ENCODE measurements around the gene RALGAPB. TPM values are rescaled to one million over a fixed set of nuclear protein-coding genes. Genes with fewer than 3 reads are reported as not detected.

RALGAPB gene
- total and polyA plus RNA-seq, 7 experiments from 2014 or later, result 10.8 to 50.4 (median 40.9) TPM

- ChIA-PET POLR2A (no interaction called here), CTCF (no interaction called here)
- H3K36me3 Mint-ChIP-seq, result no peaks in the 10 kb centered on the region
- no peaks in the 10 kb centered on the region for H3K4me1 Mint-ChIP-seq
- Histone ChIP-seq H3K27me3 (ENCODE audit: control insufficient read depth in 2 of 2, insufficient read depth in 2 of 2, low read length in 2 of 2) (no peaks in the 10 kb centered on the region), H3K4me1 (ENCODE audit: control insufficient read depth in 2 of 2, insufficient read depth in 2 of 2, low read length in 2 of 2) (no peaks in the 10 kb centered on the region), H3K9me3 (ENCODE audit: control insufficient read depth in 2 of 3, low read length in 3 of 3) (no peaks in the 10 kb centered on the region), H3K36me3 (ENCODE audit: control insufficient read depth in 2 of 3, insufficient read depth in 3 of 3, low read length in 3 of 3) (no peaks in the 10 kb centered on the region), H3K27ac (ENCODE audit: low read depth, low read length) (no peak overlapping the region), H3K4me3 (ENCODE audit: low read length) (no peak overlapping the region)
- intact Hi-C loops (cut with micrococcal nuclease), result no loop called here
- H3K27me3 Mint-ChIP-seq, result peaks cover 20 to 56% (median 27%) of the 10 kb centered on the region in 5 donors
- no peaks in the 10 kb centered on the region for H3K9me3 Mint-ChIP-seq
- no peak overlapping the region for H3K27ac Mint-ChIP-seq
- DNase-seq (no peak), ATAC-seq (no peak)
- no peak overlapping the region for H3K4me3 Mint-ChIP-seq
Measured at GRCh38 chr20:38616457-38616856, 143.8 kb downstream of the RALGAPB start.

GRCh38 chr20:38617011-38617829 lies 144.6 kb downstream of the RALGAPB start:
- Mint-ChIP-seq H3K4me1 (no peaks in the 10 kb centered on the region), H3K27me3 (peaks cover 20 to 55% (median 27%) of the 10 kb centered on the region in 5 donors), H3K27ac (peak overlapping the region in 1 of 9 donors; percentile 56), H3K4me3 (no peak overlapping the region), H3K36me3 (no peaks in the 10 kb centered on the region), H3K9me3 (no peaks in the 10 kb centered on the region)
- no peak for DNase-seq
- no peaks in the 10 kb centered on the region for H3K36me3 ChIP-seq (ENCODE audit: control insufficient read depth in 2 of 3, insufficient read depth in 3 of 3, low read length in 3 of 3)
- no peak overlapping the region for H3K4me3 ChIP-seq (ENCODE audit: low read length)
- H3K27me3 ChIP-seq (ENCODE audit: control insufficient read depth in 2 of 2, insufficient read depth in 2 of 2, low read length in 2 of 2), result no peaks in the 10 kb centered on the region
- no peak overlapping the region for H3K27ac ChIP-seq (ENCODE audit: low read depth, low read length)
- no peaks in the 10 kb centered on the region for H3K9me3 ChIP-seq (ENCODE audit: control insufficient read depth in 2 of 3, low read length in 3 of 3)
- ATAC-seq, result no peak
- H3K4me1 ChIP-seq (ENCODE audit: control insufficient read depth in 2 of 2, insufficient read depth in 2 of 2, low read length in 2 of 2), result no peaks in the 10 kb centered on the region
- CTCF ChIA-PET, result no interaction called here
- POLR2A ChIA-PET, result interaction anchor here (0.6 kb wide), 1 partner anchor 148 kb away, joined by 3 read pairs; no protein-coding TSS in a partner anchor
- intact Hi-C loops (cut with micrococcal nuclease), result no loop called here

- no peaks in the 10 kb centered on the region for H3K4me1 ChIP-seq (ENCODE audit: control insufficient read depth in 2 of 2, insufficient read depth in 2 of 2, low read length in 2 of 2)
- no peak for DNase-seq
- H3K27me3 ChIP-seq (ENCODE audit: control insufficient read depth in 2 of 2, insufficient read depth in 2 of 2, low read length in 2 of 2), result no peaks in the 10 kb centered on the region
- H3K4me3 Mint-ChIP-seq, result no peak overlapping the region
- H3K4me1 Mint-ChIP-seq, result no peaks in the 10 kb centered on the region
- H3K27ac ChIP-seq (ENCODE audit: low read depth, low read length), result no peak overlapping the region
- intact Hi-C loops (cut with micrococcal nuclease), result no loop called here
- POLR2A ChIA-PET, result interaction anchor here (0.6 kb wide), 1 partner anchor 149 kb away, joined by 3 read pairs; no protein-coding TSS in a partner anchor
- no peaks in the 10 kb centered on the region for H3K9me3 ChIP-seq (ENCODE audit: control insufficient read depth in 2 of 3, low read length in 3 of 3)
- H3K36me3 ChIP-seq (ENCODE audit: control insufficient read depth in 2 of 3, insufficient read depth in 3 of 3, low read length in 3 of 3), result no peaks in the 10 kb centered on the region
- peaks cover 17 to 49% (median 22%) of the 10 kb centered on the region in 5 donors for H3K27me3 Mint-ChIP-seq
- no peaks in the 10 kb centered on the region for H3K36me3 Mint-ChIP-seq
- H3K27ac Mint-ChIP-seq, result no peak overlapping the region
- H3K4me3 ChIP-seq (ENCODE audit: low read length), result no peak overlapping the region
- CTCF ChIA-PET, result no interaction called here
- no peaks in the 10 kb centered on the region for H3K9me3 Mint-ChIP-seq
- no peak for ATAC-seq
Measured at GRCh38 chr20:38617830-38618196, 145.2 kb downstream of the RALGAPB start.

GRCh38 chr20:38620441-38620840 lies 147.8 kb downstream of the RALGAPB start:
- ATAC-seq (no peak), DNase-seq (no peak)
- no peaks in the 10 kb centered on the region for H3K27me3 ChIP-seq (ENCODE audit: control insufficient read depth in 2 of 2, insufficient read depth in 2 of 2, low read length in 2 of 2)
- H3K4me3 ChIP-seq (ENCODE audit: low read length), result no peak overlapping the region
- Mint-ChIP-seq H3K4me3 (no peak overlapping the region), H3K4me1 (no peaks in the 10 kb centered on the region), H3K27me3 (peaks cover 18 to 34% (median 21%) of the 10 kb centered on the region in 5 donors), H3K36me3 (peaks cover 0 to 4% (median 0%) of the 10 kb centered on the region in 5 donors), H3K27ac (no peak overlapping the region), H3K9me3 (peaks cover 0 to 12% (median 0%) of the 10 kb centered on the region in 11 donors)
- H3K36me3 ChIP-seq (ENCODE audit: control insufficient read depth in 2 of 3, insufficient read depth in 3 of 3, low read length in 3 of 3), result no peaks in the 10 kb centered on the region
- no peaks in the 10 kb centered on the region for H3K4me1 ChIP-seq (ENCODE audit: control insufficient read depth in 2 of 2, insufficient read depth in 2 of 2, low read length in 2 of 2)
- ChIA-PET POLR2A (no interaction called here), CTCF (no interaction called here)
- intact Hi-C loops (cut with micrococcal nuclease), result no loop called here
- H3K27ac ChIP-seq (ENCODE audit: low read depth, low read length), result no peak overlapping the region
- H3K9me3 ChIP-seq (ENCODE audit: control insufficient read depth in 2 of 3, low read length in 3 of 3), result no peaks in the 10 kb centered on the region

GRCh38 chr20:38623061-38623460 lies 150.4 kb downstream of the RALGAPB start:
- Histone ChIP-seq H3K9me3 (ENCODE audit: control insufficient read depth in 2 of 3, low read length in 3 of 3) (no peaks in the 10 kb centered on the region), H3K4me3 (ENCODE audit: low read length) (no peak overlapping the region), H3K4me1 (ENCODE audit: control insufficient read depth in 2 of 2, insufficient read depth in 2 of 2, low read length in 2 of 2) (no peaks in the 10 kb centered on the region), H3K27ac (ENCODE audit: low read depth, low read length) (no peak overlapping the region), H3K36me3 (ENCODE audit: control insufficient read depth in 2 of 3, insufficient read depth in 3 of 3, low read length in 3 of 3) (no peaks in the 10 kb centered on the region), H3K27me3 (ENCODE audit: control insufficient read depth in 2 of 2, insufficient read depth in 2 of 2, low read length in 2 of 2) (no peaks in the 10 kb centered on the region)
- CTCF ChIA-PET, result no interaction called here
- H3K36me3 Mint-ChIP-seq, result peaks cover 0 to 4% (median 0%) of the 10 kb centered on the region in 5 donors
- intact Hi-C loops (cut with micrococcal nuclease), result no loop called here
- no peak for ATAC-seq
- H3K27me3 Mint-ChIP-seq, result peaks cover 7 to 18% (median 14%) of the 10 kb centered on the region in 5 donors
- POLR2A ChIA-PET, result no interaction called here
- H3K9me3 Mint-ChIP-seq, result peaks cover 0 to 12% (median 0%) of the 10 kb centered on the region in 11 donors
- no peak for DNase-seq
- H3K27ac Mint-ChIP-seq, result no peak overlapping the region
- H3K4me1 Mint-ChIP-seq, result no peaks in the 10 kb centered on the region
- no peak overlapping the region for H3K4me3 Mint-ChIP-seq

GRCh38 chr20:38624084-38624483 lies 151.4 kb downstream of the RALGAPB start:
- intact Hi-C loops (cut with micrococcal nuclease), result no loop called here
- no peak for ATAC-seq
- POLR2A ChIA-PET, result no interaction called here
- Histone ChIP-seq H3K4me1 (ENCODE audit: control insufficient read depth in 2 of 2, insufficient read depth in 2 of 2, low read length in 2 of 2) (no peaks in the 10 kb centered on the region), H3K9me3 (ENCODE audit: control insufficient read depth in 2 of 3, low read length in 3 of 3) (no peaks in the 10 kb centered on the region), H3K27me3 (ENCODE audit: control insufficient read depth in 2 of 2, insufficient read depth in 2 of 2, low read length in 2 of 2) (no peaks in the 10 kb centered on the region), H3K4me3 (ENCODE audit: low read length) (no peak overlapping the region), H3K27ac (ENCODE audit: low read depth, low read length) (no peak overlapping the region), H3K36me3 (ENCODE audit: control insufficient read depth in 2 of 3, insufficient read depth in 3 of 3, low read length in 3 of 3) (no peaks in the 10 kb centered on the region)
- H3K36me3 Mint-ChIP-seq, result peaks cover 0 to 4% (median 0%) of the 10 kb centered on the region in 5 donors
- H3K9me3 Mint-ChIP-seq, result peaks cover 0 to 12% (median 0%) of the 10 kb centered on the region in 11 donors
- DNase-seq, result no peak
- H3K27ac Mint-ChIP-seq, result no peak overlapping the region
- no peak overlapping the region for H3K4me3 Mint-ChIP-seq
- CTCF ChIA-PET, result no interaction called here
- H3K27me3 Mint-ChIP-seq, result peaks cover 3 to 18% (median 9%) of the 10 kb centered on the region in 5 donors
- H3K4me1 Mint-ChIP-seq, result no peaks in the 10 kb centered on the region

GRCh38 chr20:38625896-38626295 lies 153.3 kb downstream of the RALGAPB start:
- no peak overlapping the region for H3K27ac ChIP-seq (ENCODE audit: low read depth, low read length)
- no peak overlapping the region for H3K27ac Mint-ChIP-seq
- POLR2A ChIA-PET, result no interaction called here
- intact Hi-C loops (cut with micrococcal nuclease), result no loop called here
- peaks cover 0 to 4% (median 0%) of the 10 kb centered on the region in 5 donors for H3K36me3 Mint-ChIP-seq
- peaks cover 0 to 12% (median 0%) of the 10 kb centered on the region in 11 donors for H3K9me3 Mint-ChIP-seq
- DNase-seq, result no peak
- no peak for ATAC-seq
- peaks cover 0 to 12% (median 10%) of the 10 kb centered on the region in 5 donors for H3K27me3 Mint-ChIP-seq
- no peak overlapping the region for H3K4me3 ChIP-seq (ENCODE audit: low read length)
- no peaks in the 10 kb centered on the region for H3K36me3 ChIP-seq (ENCODE audit: control insufficient read depth in 2 of 3, insufficient read depth in 3 of 3, low read length in 3 of 3)
- H3K4me3 Mint-ChIP-seq, result no peak overlapping the region
- no peaks in the 10 kb centered on the region for H3K27me3 ChIP-seq (ENCODE audit: control insufficient read depth in 2 of 2, insufficient read depth in 2 of 2, low read length in 2 of 2)
- H3K4me1 Mint-ChIP-seq, result no peaks in the 10 kb centered on the region
- H3K9me3 ChIP-seq (ENCODE audit: control insufficient read depth in 2 of 3, low read length in 3 of 3), result no peaks in the 10 kb centered on the region
- CTCF ChIA-PET, result no interaction called here
- H3K4me1 ChIP-seq (ENCODE audit: control insufficient read depth in 2 of 2, insufficient read depth in 2 of 2, low read length in 2 of 2), result no peaks in the 10 kb centered on the region

Measured in naive thymus-derived CD4-positive, alpha-beta T cell (primary cell).